ENCODE measurements around the gene VSX1.

VSX1 gene

GRCh38 chr20:25043499-25044260 is 38.3 kb downstream of the VSX1 start:
- no peak overlapping the region for H3K27ac ChIP-seq
- TF ChIP-seq CTCF (IDR thresholded peaks at IDR 0.05) = no peak
- TF ChIP-seq ZFX (IDR thresholded peaks at IDR 0.05; ENCODE audit: borderline replicate concordance) = no peak

- TF ChIP-seq CTCF (IDR thresholded peaks at IDR 0.05) (no peak), ZFX (IDR thresholded peaks at IDR 0.05; ENCODE audit: borderline replicate concordance) (no peak)
- no peak overlapping the region for H3K27ac ChIP-seq
Observed at GRCh38 chr20:25042531-25043498, 39.1 kb downstream of the VSX1 start.

GRCh38 chr20:25041813-25042530 is 40.0 kb downstream of the VSX1 start:
- TF ChIP-seq ZFX (IDR thresholded peaks at IDR 0.05; ENCODE audit: borderline replicate concordance) (no peak), CTCF (IDR thresholded peaks at IDR 0.05) (no peak)
- no peak overlapping the region for H3K27ac ChIP-seq

GRCh38 chr20:25040438-25040831 is 41.5 kb downstream of the VSX1 start:
- no peak overlapping the region for H3K27ac ChIP-seq
- TF ChIP-seq ZFX (IDR thresholded peaks at IDR 0.05; ENCODE audit: borderline replicate concordance) (no peak), CTCF (IDR thresholded peaks at IDR 0.05) (no peak)

- no peak overlapping the region for H3K27ac ChIP-seq
- TF ChIP-seq CTCF (IDR thresholded peaks at IDR 0.05) = no peak
Observed at GRCh38 chr20:25039697-25040437, 42.1 kb downstream of the VSX1 start.

GRCh38 chr20:25038591-25039015 is 43.3 kb downstream of the VSX1 start:
- H3K27ac ChIP-seq = no peak overlapping the region
- no peak for TF ChIP-seq CTCF (IDR thresholded peaks at IDR 0.05)
- TF ChIP-seq ZFX (IDR thresholded peaks at IDR 0.05; ENCODE audit: borderline replicate concordance) = no peak

All from 22Rv1 (cell line).